NT2/D1 (cell line): ENCODE results near the gene SP2.

ENCODE experiments used
- YY1 ChIP-seq: IDR thresholded peaks from 2 replicates; pipeline ENCODE4 v1.6.1; 2011; ENCODE audit not compliant: insufficient read length, insufficient read depth
- ZNF274 ChIP-seq: IDR thresholded peaks from 2 replicates; pipeline ENCODE4 v1.6.1; 2011; ENCODE audit warnings: mild to moderate bottlenecking, low read depth, low read length

- TF ChIP-seq ZNF274 (no peak), YY1 (no peak)
These were observed 65.4 kb downstream of the SP2 start for GRCh38 chr17:47961406-47961805.
